ENCODE measurements around the gene SGPP1.
"Not testable (repeated sequence)": the region's sequence is repeated elsewhere in the genome, so short reads cannot be mapped to it uniquely, and the experiment has no call there.

SGPP1 gene

GRCh38 chr14:63727736-63728728 is at the start of gene SGPP1:
Gene SGPP1, minus strand, starts transcription at chr14:63728065. Its CDS starts 121 bp downstream, at chr14:63727944.
- DNase-seq: peak; percentile 77

GRCh38 chr14:63777024-63777423 is 49.2 kb upstream of the SGPP1 start:
- peak; percentile 68 for DNase-seq

GRCh38 chr14:63773504-63773903 is 45.6 kb upstream of the SGPP1 start:
- no peak for DNase-seq

GRCh38 chr14:63770187-63770807 is 42.4 kb upstream of the SGPP1 start:
- DNase-seq: peak; percentile 46

- DNase-seq: no peak
These were observed 38.7 kb upstream of the SGPP1 start for GRCh38 chr14:63766611-63767010.

- no peak for DNase-seq
These were observed 36.8 kb upstream of the SGPP1 start for GRCh38 chr14:63764620-63765139.

GRCh38 chr14:63764103-63764502 is 36.2 kb upstream of the SGPP1 start:
- DNase-seq: no peak

GRCh38 chr14:63761351-63762117 is 33.7 kb upstream of the SGPP1 start:
- DNase-seq: no peak

- DNase-seq: no peak
These were observed 32.1 kb upstream of the SGPP1 start for GRCh38 chr14:63760014-63760413.

- DNase-seq: peak; percentile 3
These were observed 31.6 kb upstream of the SGPP1 start for GRCh38 chr14:63759456-63759855.

GRCh38 chr14:63757211-63757610 is 29.3 kb upstream of the SGPP1 start:
- no peak for DNase-seq

- peak; percentile 16 for DNase-seq
These were observed 24.7 kb upstream of the SGPP1 start for GRCh38 chr14:63752449-63753169.

GRCh38 chr14:63751076-63751475 is 23.2 kb upstream of the SGPP1 start:
- DNase-seq: not testable (repeated sequence)

- no peak for DNase-seq
These were observed 20.0 kb upstream of the SGPP1 start for GRCh38 chr14:63747846-63748245.

GRCh38 chr14:63745858-63746425 is 18.1 kb upstream of the SGPP1 start:
- no peak for DNase-seq

GRCh38 chr14:63745272-63745671 is 17.4 kb upstream of the SGPP1 start:
- DNase-seq: no peak

GRCh38 chr14:63737582-63738006 is 9.7 kb upstream of the SGPP1 start:
- no peak for DNase-seq

GRCh38 chr14:63735720-63736119 is 7.9 kb upstream of the SGPP1 start:
- no peak for DNase-seq

GRCh38 chr14:63730659-63731058 is 2.8 kb upstream of the SGPP1 start:
- no peak for DNase-seq

- peak; percentile 37 for DNase-seq
These were observed 582 bp downstream of the SGPP1 start for GRCh38 chr14:63727231-63727735.

- DNase-seq: no peak
These were observed 1.4 kb downstream of the SGPP1 start for GRCh38 chr14:63726499-63726898.

Measured in fibroblast of skin of right biceps (primary cell).